PC-9 (cell line): ENCODE results near the gene MMP24. TPM values are rescaled to one million over a fixed set of nuclear protein-coding genes. Genes with fewer than 3 reads are reported as not detected.
"Not testable (repeated sequence)": the region's sequence is repeated elsewhere in the genome, so short reads cannot be mapped to it uniquely, and the experiment has no call there.

Experiments used
- BruUV-seq: library from RNA; stranded (reverse); fragments of 400-500 nt; replicated peaks from 2 replicates; lab custom pipeline; 2021; lab: Mats Ljungman, UMichigan
- CTCF ChIA-PET: fragments of 300-600 bp; sonication (Branson Sonifier 250); formaldehyde crosslinking; loops from one replicate; lab custom pipeline; 2022; ENCODE audit warnings: antibody characterized with exemption; lab: Charles Lee
- POLR2A ChIA-PET: fragments of 300-600 bp; sonication (Branson Sonifier 250); formaldehyde crosslinking; loops from one replicate; lab custom pipeline; 2022; ENCODE audit warnings: antibody characterized with exemption; ENCODE audit not compliant: unreplicated experiment; lab: Charles Lee
- DNase-seq, 2 experiments: peaks; one replicate each; pipeline versions ENCODE4 v3.0.0 to v3.0.0-alpha.2; 2015 to 2022; ENCODE audit warnings: mixed read lengths in 1 of 2
- H2AFZ ChIP-seq: fragments of 200-600 bp; sonication (generic); 2 replicates; pipeline ENCODE4 v1.8.1; 2017; ENCODE audit warnings: antibody characterized with exemption
- H3F3A ChIP-seq: fragments of 200-600 bp; sonication (generic); 2 replicates; pipeline ENCODE4 v1.8.1; 2017; ENCODE audit warnings: antibody characterized with exemption, mild to moderate bottlenecking, low read depth; ENCODE audit not compliant: insufficient read depth
- H3K27ac ChIP-seq: fragments of 200-600 bp; sonication (generic); 2 replicates; pipeline ENCODE4 v1.6.1; 2016; ENCODE audit warnings: mixed run types
- H3K27me3 ChIP-seq: fragments of 200-600 bp; sonication (generic); 2 replicates; pipeline ENCODE4 v1.6.1; 2016; ENCODE audit warnings: low read depth, mixed run types; ENCODE audit not compliant: insufficient read depth
- H3K36me3 ChIP-seq: fragments of 200-600 bp; sonication (generic); 2 replicates; pipeline ENCODE4 v1.6.1; 2016; ENCODE audit warnings: low read depth, mixed run types
- H3K4me1 ChIP-seq: fragments of 200-600 bp; sonication (generic); replicated peaks from 2 replicates; pipeline ENCODE4 v1.6.1; 2016; ENCODE audit warnings: mixed run types; ENCODE audit not compliant: insufficient read depth
- H3K4me2 ChIP-seq: fragments of 200-600 bp; sonication (generic); 2 replicates; pipeline ENCODE4 v1.6.1; 2017; ENCODE audit warnings: mixed run types
- H3K4me3 ChIP-seq: fragments of 200-600 bp; sonication (generic); 2 replicates; pipeline ENCODE4 v1.6.1; 2016; ENCODE audit warnings: mixed run types
- H3K79me2 ChIP-seq: fragments of 200-600 bp; sonication (generic); 2 replicates; pipeline ENCODE4 v1.6.1; 2017; ENCODE audit warnings: low read depth, mixed run types
- H3K9me2 ChIP-seq: fragments of 200-600 bp; sonication (generic); 2 replicates; pipeline ENCODE4 v1.8.1; 2017; ENCODE audit warnings: mild to moderate bottlenecking; ENCODE audit not compliant: insufficient read depth
- H3K9me3 ChIP-seq: fragments of 200-600 bp; sonication (generic); 2 replicates; pipeline ENCODE4 v1.8.1; 2016; ENCODE audit warnings: low read depth; ENCODE audit not compliant: insufficient read depth
- H4K20me1 ChIP-seq: fragments of 200-600 bp; sonication (generic); 2 replicates; pipeline ENCODE4 v1.8.1; 2017; ENCODE audit not compliant: insufficient read depth
- EZH2 ChIP-seq: fragments of 200-600 bp; sonication (generic); IDR thresholded peaks from 2 replicates; pipeline ENCODE4 v1.8.0; 2017; ENCODE audit warnings: antibody characterized with exemption, low read depth
- intact Hi-C: fragments of 100-400 bp; cut with micrococcal nuclease; formaldehyde crosslinking; loops from one replicate; pipeline ENCODE4 v1.10.0; 2022; ENCODE audit not compliant: unreplicated experiment
- total RNA-seq: library from RNA; stranded (reverse); gene quantifications from 2 replicates; pipeline ENCODE4 v1.2.3, GENCODE V29; 2021
- TF ChIP-seq, protein P1 (sequence below): fragments of 200-600 bp; sonication (generic); conservative IDR thresholded peaks from 2 replicates; pipeline ENCODE4 v1.6.1; 2017; ENCODE audit warnings: mixed run types, antibody characterized with exemption, mild to moderate bottlenecking, moderate library complexity

MMP24 gene
- total RNA-seq, 1 experiment from 2014 or later: 0.48 TPM

DNA sequence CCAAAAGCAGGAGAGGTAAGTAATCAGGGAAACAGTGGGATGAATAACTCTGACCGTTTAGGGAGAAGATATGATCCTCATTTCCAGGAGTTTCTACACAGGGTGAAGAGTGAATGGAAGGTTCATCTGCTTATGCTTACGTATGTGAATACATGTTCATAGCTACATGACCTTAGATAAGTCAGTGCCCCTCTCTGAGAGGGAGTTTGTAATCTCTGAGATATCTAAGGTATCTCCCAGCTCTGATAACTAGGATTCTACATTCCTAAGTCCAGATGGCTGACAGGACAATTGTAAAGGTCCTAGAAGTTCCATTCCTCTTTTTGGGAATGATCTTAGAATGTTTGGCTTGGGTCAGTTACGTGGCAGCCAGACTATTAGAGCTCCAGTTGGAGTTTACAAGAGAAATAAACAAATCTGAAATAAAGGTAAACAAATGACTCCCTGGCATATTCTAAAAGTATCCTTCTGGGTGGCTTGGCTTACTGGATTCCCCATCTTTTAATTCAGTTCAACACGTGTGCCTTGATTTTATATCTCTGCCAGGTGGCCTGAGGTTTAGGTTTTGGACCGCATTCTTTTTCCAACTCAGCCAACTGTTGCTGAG lies 38.8 kb upstream of the MMP24 start:
- no peaks in the 10 kb centered on the region for H3K9me2 ChIP-seq
- no peaks in the 10 kb centered on the region for H3K27me3 ChIP-seq
- H3K79me2 ChIP-seq: no peaks in the 10 kb centered on the region
- CTCF ChIA-PET: no interaction called here
- BruUV-seq: no TSS peak
- no peaks in the 10 kb centered on the region for H3F3A ChIP-seq
- TF ChIP-seq, protein P1, sequence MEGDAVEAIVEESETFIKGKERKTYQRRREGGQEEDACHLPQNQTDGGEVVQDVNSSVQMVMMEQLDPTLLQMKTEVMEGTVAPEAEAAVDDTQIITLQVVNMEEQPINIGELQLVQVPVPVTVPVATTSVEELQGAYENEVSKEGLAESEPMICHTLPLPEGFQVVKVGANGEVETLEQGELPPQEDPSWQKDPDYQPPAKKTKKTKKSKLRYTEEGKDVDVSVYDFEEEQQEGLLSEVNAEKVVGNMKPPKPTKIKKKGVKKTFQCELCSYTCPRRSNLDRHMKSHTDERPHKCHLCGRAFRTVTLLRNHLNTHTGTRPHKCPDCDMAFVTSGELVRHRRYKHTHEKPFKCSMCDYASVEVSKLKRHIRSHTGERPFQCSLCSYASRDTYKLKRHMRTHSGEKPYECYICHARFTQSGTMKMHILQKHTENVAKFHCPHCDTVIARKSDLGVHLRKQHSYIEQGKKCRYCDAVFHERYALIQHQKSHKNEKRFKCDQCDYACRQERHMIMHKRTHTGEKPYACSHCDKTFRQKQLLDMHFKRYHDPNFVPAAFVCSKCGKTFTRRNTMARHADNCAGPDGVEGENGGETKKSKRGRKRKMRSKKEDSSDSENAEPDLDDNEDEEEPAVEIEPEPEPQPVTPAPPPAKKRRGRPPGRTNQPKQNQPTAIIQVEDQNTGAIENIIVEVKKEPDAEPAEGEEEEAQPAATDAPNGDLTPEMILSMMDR: no peak
- TF ChIP-seq EZH2: no peak
- no peaks in the 10 kb centered on the region for H3K4me1 ChIP-seq
- H4K20me1 ChIP-seq: no peaks in the 10 kb centered on the region
- DNase-seq: no peak
- intact Hi-C loops: no loop called here
- POLR2A ChIA-PET: interaction anchor here (0.6 kb wide), 1 partner anchor 114 kb away, joined by 4 read pairs; no protein-coding TSS in a partner anchor
- H3K36me3 ChIP-seq: no peaks in the 10 kb centered on the region
- H3K4me2 ChIP-seq: no peak overlapping the region
- H3K4me3 ChIP-seq: no peak overlapping the region
- H3K9me3 ChIP-seq: no peaks in the 10 kb centered on the region
- no peak overlapping the region for H3K27ac ChIP-seq
- no peak overlapping the region for H2AFZ ChIP-seq

DNA sequence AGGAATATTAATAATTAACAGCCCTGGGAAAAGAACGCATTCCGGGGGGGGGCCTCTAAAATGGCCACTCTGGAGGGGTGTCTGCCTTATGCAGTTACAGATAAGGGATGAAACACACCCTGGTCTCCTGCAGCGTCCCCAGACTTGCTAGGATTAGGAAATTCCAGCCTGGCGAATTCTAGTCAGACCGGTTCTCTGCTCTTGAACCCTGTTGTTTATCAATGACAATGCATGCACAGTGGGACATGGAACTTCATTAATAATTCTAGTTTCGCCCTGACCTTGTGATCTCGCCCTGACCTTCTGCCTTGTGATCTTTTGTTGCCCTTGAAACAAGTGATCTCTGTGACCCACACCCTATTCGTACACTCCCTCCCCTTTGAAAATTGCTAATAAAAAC lies 37.3 kb upstream of the MMP24 start:
- H4K20me1 ChIP-seq, H3K27me3 ChIP-seq, H3K9me2 ChIP-seq, H3K79me2 ChIP-seq, DNase-seq, H3K4me3 ChIP-seq, H3K27ac ChIP-seq, POLR2A ChIA-PET, H3K4me2 ChIP-seq, CTCF ChIA-PET, BruUV-seq, intact Hi-C loops, H3K36me3 ChIP-seq, H3K4me1 ChIP-seq, H3K9me3 ChIP-seq, H2AFZ ChIP-seq, H3F3A ChIP-seq: not testable (repeated sequence)

DNA sequence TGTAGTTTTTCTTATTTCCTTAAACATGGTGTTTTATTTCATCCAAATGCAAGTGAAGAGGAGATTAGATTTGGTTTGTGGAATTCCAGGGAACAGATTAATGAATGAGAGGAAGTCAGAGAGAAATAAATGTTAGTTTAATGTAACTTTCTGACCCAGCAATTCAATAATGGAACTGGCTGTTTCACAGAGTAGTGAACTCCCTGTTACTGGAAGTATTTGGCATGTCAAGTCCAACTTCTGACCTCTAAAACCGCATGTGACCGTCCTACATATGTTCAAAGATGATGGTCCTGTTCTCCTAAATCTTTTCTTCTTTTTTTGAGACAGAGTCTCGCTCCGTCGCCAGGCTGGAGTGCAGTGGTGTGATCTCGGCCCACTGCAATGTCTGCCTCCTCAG lies 35.9 kb upstream of the MMP24 start:
- POLR2A ChIA-PET: no interaction called here
- no TSS peak for BruUV-seq

More for the DNA sequence above, 35.9 kb upstream of the MMP24 start:
- no peaks in the 10 kb centered on the region for H3K79me2 ChIP-seq
- TF ChIP-seq EZH2: no peak
- TF ChIP-seq, protein P1: no peak
- no peaks in the 10 kb centered on the region for H3K27me3 ChIP-seq
- H2AFZ ChIP-seq: no peak overlapping the region
- no peak overlapping the region for H3K4me2 ChIP-seq
- CTCF ChIA-PET: no interaction called here
- no peaks in the 10 kb centered on the region for H3K36me3 ChIP-seq
- H3K27ac ChIP-seq: no peak overlapping the region
- H3F3A ChIP-seq: peaks cover 9% of the 10 kb centered on the region; the same call in 1 of the 2 replicates
- H3K4me3 ChIP-seq: no peak overlapping the region
- H3K9me3 ChIP-seq: no peaks in the 10 kb centered on the region
- intact Hi-C loops: no loop called here
- no peaks in the 10 kb centered on the region for H4K20me1 ChIP-seq
- H3K9me2 ChIP-seq: no peaks in the 10 kb centered on the region
- peaks cover 7% of the 10 kb centered on the region for H3K4me1 ChIP-seq
- no peak for DNase-seq
